Endothelial cell of umbilical vein (primary cell): ENCODE data around the gene COG5. TPM values are rescaled to one million over a fixed set of nuclear protein-coding genes. Genes with fewer than 3 reads are reported as not detected.

Experiments
- BruUV-seq: library from RNA; stranded (reverse); fragments of 400-500 nt; replicated peaks from 2 replicates; lab custom pipeline; 2021; lab: Mats Ljungman, UMichigan
- CTCF ChIA-PET: fragments of 300-600, 350-600 bp; sonication (Branson Sonifier 250); formaldehyde crosslinking; loops from one replicate; lab custom pipeline; 2021; ENCODE audit warnings: antibody characterized with exemption, inconsistent platforms; lab: Charles Lee
- POLR2A ChIA-PET: fragments of 300-600, 350-600 bp; sonication (Branson Sonifier 250); formaldehyde crosslinking; loops from one replicate; lab custom pipeline; 2021; ENCODE audit warnings: antibody characterized with exemption, inconsistent platforms; lab: Charles Lee
- DNase-seq: peaks from one replicate; pipeline ENCODE4 v3.0.0-alpha.2; 2011; ENCODE audit warnings: low read depth, low spot score
- FAIRE-seq: peaks from 2 replicates; lab custom pipeline; 2011; peaks lifted over from hg19 to GRCh38; lab: Jason Lieb, UNC
- H2AFZ ChIP-seq: 2 replicates; pipeline ENCODE4 v1.6.0; 2012; ENCODE audit warnings: low read depth, low read length, control low read depth, inconsistent platforms
- H3K27ac ChIP-seq: 2 replicates; pipeline ENCODE4 v1.5.1; 2011; ENCODE audit warnings: low read depth, mild to moderate bottlenecking, control low read depth, low read length, moderate library complexity; ENCODE audit not compliant: insufficient read depth
- H3K27me3 ChIP-seq, 2 experiments: 2 replicates each; pipeline versions ENCODE4 v1.6.0 to v1.6.1; 2011; ENCODE audit warnings: low read length in 2 of 2, mixed read lengths in 1 of 2; ENCODE audit not compliant: control insufficient read depth in 2 of 2, insufficient read depth in 2 of 2
- H3K36me3 ChIP-seq, 2 experiments: 2 replicates in 1 of 2; 3 replicates in 1 of 2; pipeline ENCODE4 v1.5.1; 2011; ENCODE audit warnings: low read length in 2 of 2, mild to moderate bottlenecking in 1 of 2, moderate library complexity in 1 of 2; ENCODE audit not compliant: control insufficient read depth in 2 of 2, insufficient read depth in 2 of 2; ENCODE audit errors: extremely low read depth in 1 of 2
- H3K4me1 ChIP-seq: 3 replicates; pipeline ENCODE4 v1.5.1; 2011; ENCODE audit warnings: mild to moderate bottlenecking, low read length; ENCODE audit not compliant: control insufficient read depth, insufficient read depth; ENCODE audit errors: extremely low read depth
- H3K4me2 ChIP-seq: 2 replicates; pipeline ENCODE4 v1.6.1; 2011; ENCODE audit warnings: low read length, control low read depth, mixed read lengths; ENCODE audit not compliant: insufficient read depth
- H3K4me3 ChIP-seq, 3 experiments: fragments of 200-600 bp in 1 of 3; sonication (generic), shearing (Covaris generic) in 1 of 3; replicated peaks in 1 of 3; 2 replicates each; pipeline ENCODE4 v1.5.1; 2011 to 2016; ENCODE audit warnings: control low read depth in 3 of 3, low read length in 3 of 3, mild to moderate bottlenecking in 2 of 3, inconsistent platforms in 1 of 3, low read depth in 1 of 3, moderate library complexity in 1 of 3; ENCODE audit not compliant: insufficient read depth in 1 of 3
- H3K79me2 ChIP-seq: 2 replicates; pipeline ENCODE4 v1.6.0; 2012; ENCODE audit warnings: low read length, inconsistent platforms; ENCODE audit not compliant: control insufficient read depth, insufficient read depth
- H3K9ac ChIP-seq: replicated peaks from 2 replicates; pipeline ENCODE3; 2011; ENCODE audit warnings: low read length, control low read depth; ENCODE audit not compliant: insufficient read depth; ENCODE audit errors: extremely low read depth
- H3K9me1 ChIP-seq: replicated peaks from 3 replicates; pipeline ENCODE4 v1.6.0; 2011; ENCODE audit warnings: mild to moderate bottlenecking, low read length; ENCODE audit not compliant: control insufficient read depth, insufficient read depth; ENCODE audit errors: extremely low read depth
- H3K9me3 ChIP-seq: replicated peaks from 2 replicates; pipeline ENCODE4 v1.5.1; 2012; ENCODE audit warnings: low read length, inconsistent platforms; ENCODE audit not compliant: control insufficient read depth, insufficient read depth
- H4K20me1 ChIP-seq: replicated peaks from 2 replicates; pipeline ENCODE3; 2011; ENCODE audit warnings: mild to moderate bottlenecking, low read length; ENCODE audit not compliant: control insufficient read depth, insufficient read depth; ENCODE audit errors: extremely low read depth
- CTCF ChIP-seq, 2 donors: IDR thresholded peaks; 1 replicate in 1 of 2; 2 replicates in 1 of 2; pipeline ENCODE4 v1.5.1; 2011; ENCODE audit warnings: low read length in 2 of 2, mild to moderate bottlenecking in 2 of 2, moderate library complexity in 2 of 2, control low read depth in 1 of 2, inconsistent platforms in 1 of 2, low read depth in 1 of 2; ENCODE audit not compliant: insufficient read depth in 1 of 2; ENCODE audit errors: extremely low read depth in 1 of 2
- EZH2 ChIP-seq: IDR thresholded peaks from 2 replicates; pipeline ENCODE4 v1.6.1; 2012; ENCODE audit warnings: borderline replicate concordance, low read depth, mild to moderate bottlenecking, moderate library complexity, low read length, inconsistent platforms; ENCODE audit not compliant: severe bottlenecking
- FOS ChIP-seq: IDR thresholded peaks from 2 replicates; pipeline ENCODE4 v1.6.1; 2011; ENCODE audit warnings: mild to moderate bottlenecking, low read length, moderate library complexity, borderline replicate concordance; ENCODE audit not compliant: insufficient read depth
- GATA2 ChIP-seq: IDR thresholded peaks from 2 replicates; pipeline ENCODE4 v1.7.0; 2011; ENCODE audit warnings: low read depth, mild to moderate bottlenecking, moderate library complexity, mixed read lengths, low read length; ENCODE audit not compliant: insufficient read length, insufficient read depth
- JUN ChIP-seq: IDR thresholded peaks from 2 replicates; pipeline ENCODE4 v1.6.1; 2011; ENCODE audit warnings: borderline replicate concordance, low read depth; ENCODE audit not compliant: insufficient read length, insufficient read depth
- MAX ChIP-seq: IDR thresholded peaks from 2 replicates; pipeline ENCODE4 v1.6.1; 2011; ENCODE audit not compliant: insufficient read depth, insufficient read length
- MYC ChIP-seq: IDR thresholded peaks from one replicate; pipeline ENCODE4 v1.6.1; 2011; ENCODE audit warnings: mild to moderate bottlenecking, low read depth, low read length
- POLR2A ChIP-seq: IDR thresholded peaks from 2 replicates; pipeline ENCODE4 v1.6.1; 2012; ENCODE audit warnings: low read depth, mild to moderate bottlenecking, control low read depth, low read length
- POLR2AphosphoS5 ChIP-seq: IDR thresholded peaks from 2 replicates; pipeline ENCODE4 v1.6.1; 2012; ENCODE audit warnings: low read depth, mild to moderate bottlenecking, control low read depth, low read length, moderate library complexity; ENCODE audit not compliant: insufficient read depth
- dilution Hi-C: fragments of 300-500 bp; cut with MboI; formaldehyde crosslinking; loops from one replicate; pipeline ENCODE4 v1.15.0; 2019; ENCODE audit warnings: low sequenced_read_pairs; ENCODE audit not compliant: extremely low pct_ligation_motif_present
- intact Hi-C: fragments of 100-400 bp; cut with micrococcal nuclease; formaldehyde crosslinking; loops from one replicate; pipeline ENCODE4 v1.10.0; 2022
- polyA plus RNA-seq, 4 experiments: library from polyadenylated mRNA; depleted of rRNA in 3 of 4; stranded (reverse) in 3 of 4; unstranded in 1 of 4; fragments of >200 nt; gene quantifications; 2 replicates each; pipeline versions ENCODE4 v1.2.1 to v1.2.3, GENCODE V29; 2011 to 2012; ENCODE audit warnings: missing spikeins in 1 of 4
- total RNA-seq: library from RNA; stranded (reverse); gene quantifications from 2 replicates; pipeline ENCODE4 v1.2.3, GENCODE V29; 2021

The COG5 gene
- total and polyA plus RNA-seq, 2 donors (not counting 3 experiments of a cell fraction or from before 2014, with no cell fraction given), result 18.8 to 45.3 TPM

- Histone ChIP-seq H3K27me3 (no peaks in the 10 kb centered on the region), H4K20me1 (no peaks in the 10 kb centered on the region), H3K9me1 (no peaks in the 10 kb centered on the region), H3K27ac (no peak overlapping the region), H3K4me2 (no peak overlapping the region), H3K79me2 (no peaks in the 10 kb centered on the region), H3K9ac (no peak overlapping the region), H2AFZ (no peak overlapping the region), H3K4me1 (no peaks in the 10 kb centered on the region), H3K4me3 (no peak overlapping the region), H3K9me3 (no peaks in the 10 kb centered on the region), H3K36me3 (no peaks in the 10 kb centered on the region)
- intact Hi-C loops (no loop called here), dilution Hi-C loops (no loop called here)
- no TSS peak for BruUV-seq
- no peak for FAIRE-seq
- no peak for DNase-seq
- CTCF ChIA-PET, result interaction anchor here (1.3 kb wide), 1 partner anchor 9 kb away, joined by 3 read pairs; no protein-coding TSS in a partner anchor
- POLR2A ChIA-PET, result no interaction called here
- no peak for TF ChIP-seq JUN
- no peak for TF ChIP-seq CTCF (IDR thresholded peaks at IDR 0.05; ENCODE audit: extremely low read depth in 1 of 2, insufficient read depth in 1 of 2, low read depth in 1 of 2, low read length in 2 of 2)
- TF ChIP-seq GATA2, result no peak
- no peak for TF ChIP-seq EZH2
- TF ChIP-seq MYC, result no peak
- no peak for TF ChIP-seq FOS
- no peak for TF ChIP-seq POLR2AphosphoS5
- no peak for TF ChIP-seq POLR2A
- TF ChIP-seq MAX, result no peak
Observed at GRCh38 chr7:107253599-107253998, 310.1 kb downstream of the COG5 start.
